HG03108 (cell line): ENCODE measurements around the gene NAA16.
"Not testable (repeated sequence)": the region's sequence is repeated elsewhere in the genome, so short reads cannot be mapped to it uniquely, and the experiment has no call there.

ENCODE experiments used
- ATAC-seq: cut with Tn5 transposase; IDR thresholded peaks from one replicate; pipeline ENCODE4 v1.9.1; 2021; ENCODE audit warnings: moderate library complexity; ENCODE audit not compliant: unreplicated experiment

Gene NAA16

DNA sequence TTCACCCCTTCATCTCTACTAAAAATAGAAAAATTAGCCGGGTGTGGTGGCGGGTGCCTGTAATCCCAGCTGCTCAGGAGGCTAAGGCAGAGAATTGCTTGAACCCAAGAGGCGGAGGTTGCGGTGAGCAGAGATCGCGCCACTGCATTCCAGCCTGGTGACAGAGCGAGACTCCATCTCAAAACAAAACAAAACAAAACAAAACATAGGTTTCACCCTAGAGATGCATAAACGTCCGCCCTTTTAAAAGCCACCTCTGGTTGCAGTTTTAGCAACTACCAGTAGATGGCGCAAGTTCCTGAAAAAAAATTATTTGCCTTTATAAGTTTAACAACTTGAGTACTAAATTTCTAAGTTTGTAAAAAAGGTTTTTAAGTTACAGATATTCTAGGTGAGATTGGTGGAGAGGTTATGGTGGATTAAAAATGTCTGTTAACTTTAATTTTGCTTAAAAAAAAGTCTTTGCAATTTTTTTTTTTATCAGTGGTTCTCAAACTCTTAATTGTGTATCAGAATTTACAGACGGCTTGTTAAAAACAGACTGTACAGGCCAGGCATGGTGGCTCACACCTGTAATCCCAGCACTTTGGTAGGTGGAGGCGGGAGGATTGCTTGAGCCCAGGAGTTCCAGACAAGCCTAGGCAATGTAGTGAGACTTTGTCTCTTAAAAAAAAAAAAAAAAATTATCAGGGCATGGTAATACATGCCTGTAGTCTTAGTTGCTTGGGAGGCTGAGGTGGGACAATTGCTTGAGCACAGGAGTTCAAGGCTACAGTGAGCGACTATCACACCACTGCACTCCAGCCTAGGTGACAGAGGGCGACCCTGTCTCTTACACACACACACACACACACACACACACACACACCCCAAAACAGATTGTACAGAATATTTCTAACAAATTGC lies 42.1 kb downstream of the NAA16 start:
- ATAC-seq = no peak

DNA sequence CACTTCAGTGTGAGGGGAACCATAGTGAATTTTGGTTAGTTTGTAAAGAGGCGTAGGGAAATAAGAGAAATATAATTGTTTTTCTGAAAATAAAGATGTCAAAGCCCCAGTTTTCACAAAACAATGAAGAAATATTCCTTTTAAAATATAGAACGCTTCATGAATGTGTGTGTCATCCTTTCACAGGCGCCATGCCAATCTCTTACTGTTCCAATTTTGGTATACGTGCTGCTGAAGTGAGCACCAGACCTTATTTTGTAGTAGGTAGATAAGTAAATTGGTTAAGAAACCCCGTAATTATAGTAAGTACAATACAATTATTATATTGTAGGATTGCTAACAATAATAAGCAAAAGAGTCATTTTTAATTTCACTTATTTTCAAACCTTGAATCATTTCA lies 43.3 kb downstream of the NAA16 start:
- no peak for ATAC-seq

DNA sequence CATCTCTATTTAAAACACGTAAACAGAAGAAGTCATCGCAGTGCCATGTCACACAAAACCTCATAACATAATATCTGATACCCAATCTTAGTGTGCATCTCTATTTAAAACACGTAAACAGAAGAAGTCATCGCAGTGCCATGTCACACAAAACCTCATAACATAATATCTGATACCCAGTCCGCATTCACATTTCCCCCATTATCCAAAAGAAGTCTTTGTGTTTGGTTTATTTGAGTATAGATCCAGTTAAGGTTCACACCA lies 45.2 kb downstream of the NAA16 start:
- not testable (repeated sequence) for ATAC-seq

DNA sequence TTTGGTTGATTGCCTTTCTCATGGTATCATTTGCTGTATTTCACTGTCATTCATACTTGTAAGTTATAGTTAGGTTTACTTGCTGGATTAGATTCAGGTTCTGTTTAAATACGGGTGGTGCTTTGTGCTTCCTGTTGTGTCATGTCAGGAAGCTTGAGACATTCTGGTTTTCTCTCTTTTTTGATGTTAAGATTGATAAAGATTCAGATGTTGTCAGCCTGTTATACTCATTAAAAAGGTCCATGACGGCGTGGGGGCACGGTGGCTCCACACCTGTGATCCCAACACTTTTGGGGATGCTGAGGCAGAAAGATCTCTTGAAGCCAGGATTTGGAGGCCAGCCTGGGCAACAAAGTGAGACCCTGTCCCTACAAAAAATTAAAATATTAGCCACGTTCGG lies 45.7 kb downstream of the NAA16 start:
- no peak for ATAC-seq

DNA sequence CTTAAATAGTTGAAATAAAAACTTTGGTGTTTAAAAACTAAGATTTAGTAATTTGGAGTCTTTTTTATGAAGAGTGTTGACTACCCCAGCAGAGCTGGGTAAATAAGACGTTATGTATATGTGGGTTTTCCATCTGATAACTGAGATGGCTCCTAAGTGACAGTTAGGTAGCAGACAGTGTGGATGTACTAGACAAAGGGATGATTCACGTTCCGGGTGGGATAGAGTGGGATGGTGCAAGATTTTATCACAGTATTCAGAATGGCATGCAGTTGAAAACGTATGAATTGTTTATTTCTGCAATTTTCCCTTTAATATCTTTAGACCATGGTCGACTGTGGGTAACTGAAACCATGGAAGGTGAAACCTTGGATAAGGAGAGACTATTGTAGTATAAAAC lies 50.4 kb downstream of the NAA16 start:
- ATAC-seq = no peak

DNA sequence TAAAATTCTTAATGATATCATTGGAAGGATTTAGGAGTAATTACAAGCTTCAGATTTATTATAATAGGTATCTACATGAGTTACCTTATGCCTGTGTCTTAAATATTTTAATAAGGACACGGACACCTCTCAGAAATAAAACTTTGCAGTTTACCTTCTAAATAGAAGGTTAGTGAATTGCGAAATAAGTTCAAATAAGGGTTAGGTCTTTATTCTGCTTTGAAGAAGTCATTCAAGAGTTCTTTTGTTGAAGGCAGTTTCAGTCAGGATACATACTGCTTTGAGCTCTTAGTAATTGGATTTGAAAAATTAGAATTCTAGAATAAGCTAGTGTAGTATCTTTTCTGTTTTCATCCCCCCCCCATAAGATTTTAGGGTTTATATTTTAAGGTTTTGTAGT lies 53.0 kb downstream of the NAA16 start:
- ATAC-seq = no peak

DNA sequence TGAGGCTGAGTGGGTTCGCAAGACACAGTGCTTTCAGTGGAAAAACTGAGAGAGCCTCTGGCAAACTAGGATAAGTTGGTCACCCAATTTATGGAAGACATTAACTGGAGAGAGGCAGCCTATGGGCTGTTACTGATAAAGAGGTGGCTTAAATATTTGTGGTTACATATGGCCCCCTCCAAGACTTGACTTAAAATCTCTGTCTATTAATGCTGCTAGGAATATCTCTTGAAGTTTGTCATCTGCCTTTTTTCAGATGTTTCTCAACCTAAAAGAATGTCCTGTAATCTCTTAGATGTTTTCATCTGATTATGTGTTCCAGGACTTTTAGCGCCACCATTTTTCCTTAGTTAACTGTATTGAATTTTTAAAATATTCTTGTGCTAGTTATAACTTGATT lies 54.6 kb downstream of the NAA16 start:
- no peak for ATAC-seq

DNA sequence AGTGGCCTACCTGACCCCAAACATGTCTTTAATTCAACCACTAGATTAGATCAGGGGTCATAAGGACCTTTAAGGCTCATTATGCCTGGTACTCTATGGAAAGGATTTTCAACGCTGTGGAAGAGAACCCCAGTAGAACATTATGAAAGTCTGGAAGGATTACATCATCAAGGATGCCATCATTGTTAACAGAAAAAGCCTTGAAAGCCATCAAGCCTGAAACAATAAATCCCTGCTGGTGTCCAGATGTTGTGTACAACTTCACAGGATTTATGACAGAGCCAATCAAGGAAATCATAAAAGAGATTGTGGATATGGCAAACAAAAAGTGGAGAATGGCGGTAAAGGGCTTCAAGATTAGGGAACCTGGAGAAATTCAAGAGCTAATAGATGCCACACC lies 59.7 kb downstream of the NAA16 start:
- no peak for ATAC-seq

DNA sequence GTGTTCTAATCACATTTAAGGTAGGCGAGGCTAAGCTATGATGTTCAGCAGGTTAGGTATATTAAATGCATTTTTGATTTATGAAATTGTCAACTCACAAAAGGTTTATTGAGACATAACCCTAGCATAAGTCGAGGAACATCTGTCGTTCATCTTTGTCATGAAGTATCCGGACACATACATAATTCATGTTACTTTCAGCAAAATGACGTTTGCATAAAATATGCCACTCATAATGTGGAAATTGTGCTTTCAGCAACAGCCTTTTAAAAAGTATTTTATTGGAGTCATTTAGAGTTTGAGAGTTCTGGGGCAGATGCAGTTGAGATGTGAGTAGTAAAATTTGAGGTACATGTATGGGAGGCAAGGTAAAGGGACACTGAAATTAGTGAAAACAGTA lies 66.4 kb downstream of the NAA16 start:
- no peak for ATAC-seq

DNA sequence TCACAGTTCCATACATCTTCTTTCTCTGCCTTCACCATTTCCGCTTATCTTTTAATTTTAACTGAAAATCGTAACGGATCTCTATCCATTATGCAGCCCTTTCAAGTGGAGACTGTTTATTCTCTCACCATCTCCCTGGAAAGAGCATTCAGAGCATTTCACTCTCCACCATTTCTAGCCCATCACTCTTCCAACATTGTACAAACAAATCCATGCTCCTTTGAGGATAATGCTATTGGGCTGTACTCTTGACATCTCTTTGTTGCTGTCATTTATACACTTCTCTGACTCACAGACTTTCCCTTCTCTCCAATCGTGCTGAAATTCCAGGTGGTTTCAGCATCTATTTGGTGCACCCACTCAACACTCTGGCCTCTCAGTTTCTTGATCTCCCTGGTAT lies 71.4 kb downstream of the NAA16 start:
- ATAC-seq = no peak

DNA sequence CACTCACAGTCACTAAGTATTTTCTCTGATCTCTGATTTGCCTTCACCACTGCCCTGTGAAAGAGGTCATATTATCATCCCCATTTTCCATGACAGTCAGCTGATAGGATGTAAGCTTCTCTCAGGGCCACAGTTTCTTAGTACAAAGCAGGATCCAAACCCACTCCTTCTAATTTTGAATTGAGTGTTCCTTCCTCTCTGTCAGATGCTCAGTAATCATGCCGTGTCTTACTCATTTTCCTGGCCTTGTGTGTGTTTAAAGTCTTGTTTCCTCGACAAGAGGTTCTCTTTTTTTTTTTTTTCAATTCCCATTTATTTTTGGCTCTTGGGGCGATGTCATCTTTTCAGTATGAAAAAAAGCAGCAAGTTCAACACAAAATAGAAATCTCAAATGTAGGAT lies 72.3 kb downstream of the NAA16 start:
- no peak for ATAC-seq

DNA sequence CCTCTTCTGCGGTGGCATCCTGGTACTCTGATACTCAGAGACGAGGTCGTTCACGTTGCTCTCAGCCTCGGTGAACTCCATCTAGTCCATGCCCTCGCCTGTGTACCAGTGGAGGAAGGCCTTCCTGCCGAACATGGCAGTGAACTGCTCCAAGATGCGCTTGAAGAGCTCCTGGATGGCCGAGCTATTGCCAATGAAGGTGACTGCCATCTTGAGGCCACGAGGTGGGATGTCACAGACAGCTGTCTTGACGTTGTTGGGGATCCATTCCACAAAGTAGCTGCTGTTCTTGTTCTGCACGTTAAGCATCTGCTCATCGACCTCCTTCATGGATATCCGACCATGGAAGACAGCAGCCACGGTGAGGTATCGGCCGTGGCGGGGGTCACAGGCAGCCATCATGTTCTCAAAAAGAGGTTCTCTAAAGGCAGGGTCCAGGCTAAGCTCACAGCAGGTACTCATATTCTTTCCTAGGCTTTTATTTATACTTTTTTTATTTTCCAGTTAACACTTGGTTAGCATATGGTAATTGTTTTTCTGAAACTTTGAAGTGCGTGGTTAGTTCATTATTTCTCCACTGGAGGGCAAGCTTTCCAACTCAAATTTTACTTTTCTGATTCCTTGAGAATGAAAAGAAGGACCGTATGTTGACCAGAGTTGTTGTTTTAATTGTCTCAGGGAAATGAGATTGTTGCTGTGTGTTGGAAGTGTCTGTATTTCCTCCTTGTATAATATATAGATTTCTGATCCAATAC lies 73.9 kb downstream of the NAA16 start:
- no peak for ATAC-seq

DNA sequence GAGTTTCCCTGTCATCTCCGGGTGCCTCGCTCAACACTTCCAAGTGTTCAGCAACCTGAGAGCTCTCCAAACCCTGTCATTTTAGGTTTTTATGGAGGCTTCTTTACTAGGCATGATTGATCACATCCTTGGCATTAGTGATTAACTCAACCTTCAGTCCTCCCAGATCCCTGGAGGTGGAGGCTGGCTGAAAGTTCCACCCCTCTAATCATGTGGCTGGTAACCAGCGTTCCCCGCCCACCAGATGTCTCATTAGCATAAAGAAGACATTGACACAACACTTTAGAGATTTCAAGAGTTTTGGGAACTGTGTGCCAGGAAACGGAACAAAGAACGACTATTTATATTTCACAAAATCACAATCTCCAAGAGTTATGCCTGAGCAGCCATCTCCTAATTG lies 75.1 kb downstream of the NAA16 start:
- ATAC-seq = no peak

DNA sequence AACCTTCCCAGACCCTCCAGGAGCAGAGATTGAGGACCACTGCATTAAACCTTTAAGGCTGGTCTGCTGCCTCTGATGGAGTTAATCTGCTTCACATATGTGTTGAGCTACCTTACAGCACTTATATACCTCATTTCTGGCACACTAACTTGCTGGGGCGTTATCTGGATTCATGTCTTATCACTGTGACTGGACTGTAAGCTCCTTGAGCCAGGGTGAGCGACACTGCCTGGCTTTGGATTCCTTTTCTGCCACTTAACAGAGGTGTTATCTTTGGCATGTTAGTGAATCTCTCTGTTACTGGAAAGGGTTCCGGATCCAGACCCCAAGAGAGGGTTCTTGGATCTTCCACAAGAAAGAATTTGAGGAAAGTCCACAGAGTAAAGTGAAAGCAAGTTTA lies 76.5 kb downstream of the NAA16 start:
- ATAC-seq = no peak

DNA sequence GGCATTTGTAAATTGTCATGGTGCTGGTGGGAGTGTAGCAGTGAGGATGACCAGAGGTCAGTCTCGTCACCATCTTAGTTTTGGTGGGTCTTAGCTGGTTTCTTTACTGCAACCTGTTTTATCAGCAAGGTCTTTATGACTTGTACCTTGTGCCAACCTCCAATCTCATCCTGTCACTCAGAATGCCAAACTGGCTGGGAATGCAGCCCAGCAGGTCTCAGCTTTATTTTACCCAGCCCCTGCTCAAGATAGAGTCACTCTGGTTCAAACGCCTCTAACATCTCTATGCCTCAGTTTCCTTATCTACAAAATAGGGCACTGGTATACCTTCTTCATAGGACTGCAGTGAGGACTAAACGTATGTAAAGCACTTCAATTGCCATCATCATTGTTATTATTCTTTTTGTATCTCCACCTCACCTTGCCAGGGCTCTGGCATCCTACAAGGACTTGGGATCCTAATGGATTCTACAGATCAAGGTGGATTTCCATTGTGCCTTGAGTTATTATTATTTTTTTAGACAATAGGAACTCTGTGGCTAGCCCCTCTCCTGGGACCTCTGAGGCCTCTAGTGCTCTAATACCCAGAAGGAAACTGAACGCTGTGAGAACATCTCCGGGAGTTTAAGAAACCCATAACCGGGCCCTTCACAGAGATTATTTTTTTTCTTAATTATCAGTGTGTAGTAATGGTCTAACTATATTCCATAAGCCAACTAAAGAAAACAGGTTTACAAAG lies 77.2 kb downstream of the NAA16 start:
- no peak for ATAC-seq

DNA sequence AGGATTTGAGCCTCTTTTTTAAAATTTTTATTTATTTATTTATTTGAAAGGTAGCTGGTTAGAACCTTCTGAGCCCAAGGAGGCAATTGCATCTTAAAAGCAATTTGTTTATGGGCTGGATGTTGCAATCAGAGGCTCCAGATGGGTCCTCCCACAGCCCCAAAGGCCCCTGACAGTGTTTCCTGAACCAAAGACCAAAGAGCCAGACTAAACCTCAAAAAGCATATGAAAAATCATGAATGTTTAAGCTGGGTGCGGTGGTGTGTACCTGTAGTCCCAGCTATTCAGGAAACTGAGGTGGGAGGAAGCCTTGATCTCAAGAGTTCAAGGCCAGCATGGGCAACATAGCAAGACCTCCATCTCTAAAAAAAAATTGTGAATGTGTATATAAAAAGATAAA lies 78.5 kb downstream of the NAA16 start:
- ATAC-seq = no peak

DNA sequence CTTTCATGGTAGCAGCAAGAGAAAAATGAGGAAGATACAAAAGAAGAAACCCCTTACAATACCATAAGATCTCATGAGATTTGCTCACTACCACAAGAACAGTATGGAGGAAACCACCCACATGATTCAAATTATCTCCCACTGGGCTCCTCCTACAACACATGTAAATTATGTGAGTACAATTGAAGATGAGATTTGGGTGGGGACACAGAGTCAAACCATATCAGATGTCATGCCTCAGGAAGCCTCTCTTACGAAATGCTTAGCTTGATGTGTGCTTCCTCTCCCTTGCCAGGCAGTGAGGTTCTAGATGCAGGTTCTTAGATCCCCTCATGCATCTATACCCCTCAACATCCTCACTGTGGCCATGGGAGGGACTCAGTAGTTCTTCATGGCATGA lies 83.1 kb downstream of the NAA16 start:
- no peak for ATAC-seq

DNA sequence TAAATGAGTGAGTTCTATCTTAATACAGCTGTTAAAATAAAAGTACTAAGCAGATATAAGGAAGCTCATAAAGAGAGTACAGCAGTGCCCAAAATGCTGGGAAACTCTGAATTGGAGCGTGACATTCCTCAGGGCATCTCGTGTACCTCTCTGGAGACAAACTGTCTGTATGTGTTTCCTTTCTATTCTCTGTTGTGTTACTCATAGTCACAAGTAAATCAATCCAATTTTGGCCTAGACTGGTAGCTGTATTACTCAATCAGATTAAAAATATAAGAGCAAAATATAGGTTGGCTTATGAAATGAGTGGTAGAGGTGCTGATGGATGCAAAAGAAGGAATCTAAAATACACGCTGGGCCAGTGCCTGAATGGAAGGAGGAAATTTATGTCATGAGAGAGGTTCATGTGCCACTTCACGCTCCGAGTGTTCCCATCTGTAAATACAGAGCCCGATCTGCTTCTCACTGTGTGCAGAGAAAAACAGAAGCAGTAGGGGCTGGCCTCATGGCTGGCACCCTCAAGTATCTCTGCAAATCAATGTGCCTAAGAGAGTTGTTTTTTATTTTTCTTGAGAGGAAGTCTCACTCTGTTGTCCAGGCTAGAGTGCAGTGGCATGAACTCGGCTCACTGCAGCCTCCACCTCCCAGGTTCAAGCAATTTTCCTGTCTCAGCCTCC lies 87.6 kb downstream of the NAA16 start:
- ATAC-seq = no peak

DNA sequence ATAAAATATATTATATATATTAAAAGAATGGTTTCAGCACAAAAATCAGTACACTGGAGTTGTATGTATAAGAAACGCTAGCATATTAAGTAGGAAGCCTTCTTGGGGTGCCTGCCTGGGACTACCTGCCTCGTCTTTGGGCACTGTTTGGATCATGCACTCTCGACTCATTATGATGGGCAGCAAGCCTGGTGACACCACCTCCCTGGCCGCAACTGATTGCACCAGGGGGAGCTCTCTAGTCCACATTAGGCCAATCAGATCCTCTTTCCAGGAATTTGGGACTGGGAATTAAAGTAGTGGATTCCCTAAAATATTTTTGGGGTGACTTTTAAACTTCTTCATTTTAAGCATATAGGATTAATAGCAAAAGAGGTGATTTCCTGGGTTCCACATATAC lies 90.3 kb downstream of the NAA16 start:
- no peak for ATAC-seq

DNA sequence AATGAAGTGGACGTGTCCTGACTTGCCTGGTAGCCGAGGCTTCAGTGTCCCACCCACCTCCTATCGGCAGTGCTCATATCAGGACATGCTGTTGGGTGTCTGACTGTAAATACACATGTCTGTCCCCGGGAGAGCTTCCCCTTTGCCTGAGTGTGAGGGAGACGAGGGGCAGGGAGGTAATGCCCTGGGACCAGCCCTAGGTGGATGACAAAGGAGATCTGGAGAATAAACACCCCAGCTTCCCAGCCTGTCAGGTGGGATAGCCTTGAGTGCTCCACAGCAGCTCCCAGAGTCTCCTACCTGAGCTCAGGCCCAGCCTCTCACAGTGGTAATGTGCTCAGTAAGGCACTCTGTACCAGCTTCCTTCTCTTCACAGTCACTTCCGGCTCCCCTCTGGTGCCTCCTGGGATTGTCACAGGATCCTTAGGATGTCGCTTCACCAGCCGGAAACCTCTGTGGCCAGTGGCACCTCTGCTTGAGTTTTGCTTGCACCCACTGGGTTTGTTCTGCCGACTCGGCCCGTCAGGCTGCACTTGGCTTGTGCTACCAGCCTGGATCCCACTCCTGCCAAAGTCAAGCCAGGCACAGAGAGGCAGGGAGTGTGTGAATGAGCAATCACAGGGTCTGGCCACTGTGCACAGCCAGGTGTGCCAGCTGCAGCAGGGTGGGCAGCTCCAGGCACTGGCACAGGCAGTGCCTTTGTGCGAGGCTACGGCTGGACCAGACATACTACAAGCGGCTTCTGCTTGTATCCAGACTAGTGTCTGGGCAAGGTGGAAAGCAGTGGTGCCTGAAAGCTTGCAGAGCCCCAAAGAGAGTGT lies 91.8 kb downstream of the NAA16 start:
- ATAC-seq = no peak

DNA sequence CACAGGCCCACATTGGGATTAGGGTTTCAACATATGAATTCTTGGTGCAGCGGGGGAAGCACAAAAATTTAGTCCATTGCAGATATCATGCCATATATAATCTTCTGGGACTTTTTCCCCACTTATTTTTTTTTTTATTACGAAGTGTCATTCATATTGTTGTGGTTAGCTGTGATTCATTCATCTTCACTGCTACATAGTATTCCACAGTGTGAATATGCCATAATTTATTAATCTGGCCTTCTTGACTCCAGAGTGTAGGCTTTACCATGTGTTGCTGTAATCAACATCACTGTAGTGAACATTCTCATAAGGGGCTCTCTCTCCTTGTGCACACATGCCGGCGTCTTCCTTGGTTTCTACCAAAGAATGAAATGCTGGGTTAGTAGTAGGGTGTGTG lies 92.9 kb downstream of the NAA16 start:
- ATAC-seq = no peak
